Heart right ventricle (tissue), 12 donors: Measurements from ENCODE around the gene HIC2. TPM values are rescaled to one million over a fixed set of nuclear protein-coding genes. Genes with fewer than 3 reads are reported as not detected.

ENCODE experiments used
- polyA plus RNA-seq, 2 donors: library from polyadenylated mRNA; stranded (reverse); fragments of 200-250 nt; gene quantifications; one replicate each; pipeline ENCODE4 v1.2.3, GENCODE V29; 2013
- total RNA-seq, 10 donors: library from RNA; stranded (reverse); fragmentation: NEBNext Ultra II Directional in 3 of 10; extraction: Animal tissue kit (Norgen Biotek cat#: 25700) in 3 of 10; gene quantifications; one replicate each; pipeline versions ENCODE4 v1.2.1 to v1.2.4, GENCODE V29; 2021 to 2023
- donor health status: ischemic (EF 13 %, LVEDD 7.1; RV severe dilation, severe dysfunction).
- donor health status: healthy with polysubstance abuse.
- donor health status: DM: no; HTN: yes; CAD: no.
- donor health status: DM: no; HTN: no; CAD: no.
- donor health status: ischemic (EF 25% LVEDD 6.9; RV normal size, moderate dysfunction).
- donor health status: ischemic (EF 25% LVEDD 5.7; RV mildly dilated, moderate dysfunction).
- donor health status: healthy.
- donor health status: nonischemic (EF 11% LVEDD 7.7; RV severe dilation, severe dysfunction).
- donor health status: DM: yes; HTN: yes; CAD: no.
- donor health status: PGD.
- donor health status: ischemic (EF 29% LVEDD 5.4; RV normal size, mild dysfunction).
- donor health status: nonischemic (EF 23%, LVEDD 6.1; RV moderate dilation, normal function).

The HIC2 gene
- total and polyA plus RNA-seq, 12 donors = 0.65 to 2.4 (median 1.8) TPM

Other genes starting within 250 kb of the HIC2 start
- gene RIMBP3B, start 33.6 kb upstream of the HIC2 start, total RNA-seq = under 1 TPM in 4 of 10 donors, not detected in 6; 0.04 to 0.21 (median 0.10) TPM
- gene RIMBP3B, start 33.6 kb upstream of the HIC2 start, polyA plus RNA-seq = under 1 TPM in 1 of 2 donors, not detected in 1; 0.03 TPM
- 1 to 10 TPM in 2 of 10 donors, under 1 TPM in 6, not detected in 2; 0.26 to 1.8 (median 0.85) TPM for gene TMEM191C, start 50.0 kb downstream of the HIC2 start, total RNA-seq
- gene TMEM191C, start 50.0 kb downstream of the HIC2 start, polyA plus RNA-seq = 1 to 10 TPM in 1 of 2 donors, under 1 TPM in 1; 0.70 to 1.1 TPM
- gene RIMBP3C, start 134.1 kb downstream of the HIC2 start, total RNA-seq = under 1 TPM in 6 of 10 donors, not detected in 4; 0.05 to 0.32 (median 0.14) TPM
- gene RIMBP3C, start 134.1 kb downstream of the HIC2 start, polyA plus RNA-seq = not detected
- 10 to 100 TPM; 43.1 to 61.3 (median 49.5) TPM for gene UBE2L3, start 150.3 kb downstream of the HIC2 start, total RNA-seq
- 10 to 100 TPM; 52.1 to 63.6 TPM for gene UBE2L3, start 150.3 kb downstream of the HIC2 start, polyA plus RNA-seq
- 1 to 10 TPM; 2.3 to 6.1 (median 4.0) TPM for gene YDJC, start 212.7 kb downstream of the HIC2 start, total RNA-seq
- gene YDJC, start 212.7 kb downstream of the HIC2 start, polyA plus RNA-seq = 10 to 100 TPM; 12.7 to 26.4 TPM
- under 1 TPM in 6 of 10 donors, not detected in 4; 0.11 to 0.35 (median 0.28) TPM for gene CCDC116, start 215.4 kb downstream of the HIC2 start, total RNA-seq
- 1 to 10 TPM in 1 of 2 donors, under 1 TPM in 1; 0.19 to 1.2 TPM for gene CCDC116, start 215.4 kb downstream of the HIC2 start, polyA plus RNA-seq
- gene SDF2L1, start 224.9 kb downstream of the HIC2 start, total RNA-seq = 10 to 100 TPM; 10.8 to 41.0 (median 18.2) TPM
- 100 to 1,000 TPM in 1 of 2 donors, 10 to 100 TPM in 1; 17.6 to 325 TPM for gene SDF2L1, start 224.9 kb downstream of the HIC2 start, polyA plus RNA-seq
- 10 to 100 TPM; 20.4 to 31.0 (median 25.8) TPM for gene PPIL2, start 248.6 kb downstream of the HIC2 start, total RNA-seq
- 10 to 100 TPM; 18.4 to 31.9 TPM for gene PPIL2, start 248.6 kb downstream of the HIC2 start, polyA plus RNA-seq